Stomach (tissue), 9 donors: ENCODE results near the gene SEMA5B. TPM values are rescaled to one million over a fixed set of nuclear protein-coding genes. Genes with fewer than 3 reads are reported as not detected.

Source experiments
- DNase-seq, 2 donors: peaks; one replicate each; pipeline versions ENCODE4 v3.0.0 to v3.0.0-alpha.2; 2013 to 2019
- H3K27ac ChIP-seq, 5 donors: fragments of 200-600 bp in 4 of 5; sonication (generic) in 4 of 5; one replicate each; pipeline ENCODE4 v1.5.1; 2013 to 2019; ENCODE audit warnings: mild to moderate bottlenecking in 1 of 5, moderate library complexity in 1 of 5
- H3K27me3 ChIP-seq, 3 donors: fragments of 200-600 bp; sonication (generic); one replicate each; pipeline ENCODE4 v1.5.1; 2017 to 2019; ENCODE audit warnings: mixed run types in 1 of 3
- H3K36me3 ChIP-seq, 4 donors: fragments of 200-600 bp; sonication (generic); 1 replicate in 3 of 4; 2 replicates in 1 of 4; pipeline ENCODE4 v1.5.1; 2016 to 2019
- H3K4me1 ChIP-seq, 4 donors: fragments of 200-600 bp; sonication (generic); one replicate each; pipeline ENCODE4 v1.5.1; 2016 to 2019
- H3K4me3 ChIP-seq, 4 donors: fragments of 200-600 bp; sonication (generic) in 3 of 4; one replicate each; pipeline ENCODE4 v1.5.1; 2016 to 2019; ENCODE audit warnings: mild to moderate bottlenecking in 1 of 4
- H3K9me3 ChIP-seq, 4 donors: fragments of 200-600 bp; sonication (generic); one replicate each; pipeline ENCODE4 v1.5.1; 2016 to 2019
- EP300 ChIP-seq: sonication (generic); formaldehyde crosslinking; IDR thresholded peaks from one replicate; pipeline ENCODE4 v1.6.1; 2017; ENCODE audit warnings: antibody characterized with exemption
- POLR2A ChIP-seq, 4 donors: fragments of 450-650 bp; IDR thresholded peaks; one replicate each; pipeline ENCODE4 v1.6.1; 2016; ENCODE audit warnings: antibody characterized with exemption in 4 of 4, control low read depth in 2 of 4, mild to moderate bottlenecking in 1 of 4, moderate library complexity in 1 of 4
- POLR2AphosphoS5 ChIP-seq, 3 donors: sonication (generic); formaldehyde crosslinking; IDR thresholded peaks; one replicate each; pipeline ENCODE4 v1.6.1; 2016; ENCODE audit warnings: antibody characterized with exemption in 3 of 3
- WGBS, 5 donors: extraction: QIAGEN DNeasy Blood & Tissue Kit in 3 of 5; methylation state at CpG; one replicate each; pipeline versions ENCODE4 v1.1.5 to v1.1.7; 2013 to 2018; 5-methylcytosine and 5-hydroxymethylcytosine counted together
- intact Hi-C: fragments of 100-400 bp; cut with DNase I; formaldehyde crosslinking; loops from one replicate; pipeline ENCODE4 v1.15.1; 2023; ENCODE audit warnings: low total_unique reads
- polyA plus RNA-seq, 3 donors: library from polyadenylated mRNA; stranded (reverse); fragments of 200-250 nt; gene quantifications; one replicate each; pipeline ENCODE4 v1.2.3, GENCODE V29; 2013
- total RNA-seq, 5 donors: library from RNA; depleted of rRNA; stranded (reverse); fragments of >200 nt; gene quantifications; one replicate each; pipeline versions ENCODE4 v1.1.0 to v1.2.3, GENCODE V29; 2014 to 2016
- TF ChIP-seq, protein P1 (sequence below), 7 experiments: fragments of 450-650 bp in 4 of 7; fragments of 200-600 bp in 3 of 7; sonication (generic) in 3 of 7; IDR thresholded peaks; one replicate each; pipeline ENCODE4 v1.5.1; 2016 to 2019; ENCODE audit warnings: antibody characterized with exemption in 7 of 7, control low read depth in 2 of 7, mild to moderate bottlenecking in 1 of 7
- donor health status: healthy with polysubstance abuse.
- donor health status: Bipolar disorder and iron deficiency.
- donor health status: healthy.

The SEMA5B gene
- total and polyA plus RNA-seq, 8 donors = 0.15 to 27.2 (median 1.0) TPM; not detected in 2

DNA sequence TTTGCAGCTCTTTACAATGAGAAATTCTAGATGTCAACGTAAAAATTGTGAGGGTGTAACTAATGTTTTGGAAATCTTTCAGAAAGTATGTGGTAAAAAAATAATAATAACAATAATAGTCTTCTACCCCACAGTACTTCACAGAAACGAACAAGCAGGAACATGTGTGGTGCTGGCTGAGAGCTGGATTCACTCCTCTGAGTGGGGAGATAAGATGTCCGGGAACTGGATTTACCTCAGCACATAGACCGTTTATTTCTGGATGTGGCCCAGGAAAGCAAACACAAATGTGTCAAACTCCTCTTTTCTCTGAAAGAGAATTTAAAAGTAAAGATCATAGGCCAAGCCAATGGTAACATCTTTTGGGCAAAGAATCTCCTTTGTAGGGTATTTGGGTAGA, 129.3 kb downstream of the SEMA5B start:
- H3K4me1 ChIP-seq = peaks cover 0 to 5% (median 0%) of the 10 kb centered on the region in 4 donors
- no peak for DNase-seq
- WGBS, 5 donors = 39 to 56% (median 46%) methylated on average over 4 of the region's 4 CpGs

DNA sequence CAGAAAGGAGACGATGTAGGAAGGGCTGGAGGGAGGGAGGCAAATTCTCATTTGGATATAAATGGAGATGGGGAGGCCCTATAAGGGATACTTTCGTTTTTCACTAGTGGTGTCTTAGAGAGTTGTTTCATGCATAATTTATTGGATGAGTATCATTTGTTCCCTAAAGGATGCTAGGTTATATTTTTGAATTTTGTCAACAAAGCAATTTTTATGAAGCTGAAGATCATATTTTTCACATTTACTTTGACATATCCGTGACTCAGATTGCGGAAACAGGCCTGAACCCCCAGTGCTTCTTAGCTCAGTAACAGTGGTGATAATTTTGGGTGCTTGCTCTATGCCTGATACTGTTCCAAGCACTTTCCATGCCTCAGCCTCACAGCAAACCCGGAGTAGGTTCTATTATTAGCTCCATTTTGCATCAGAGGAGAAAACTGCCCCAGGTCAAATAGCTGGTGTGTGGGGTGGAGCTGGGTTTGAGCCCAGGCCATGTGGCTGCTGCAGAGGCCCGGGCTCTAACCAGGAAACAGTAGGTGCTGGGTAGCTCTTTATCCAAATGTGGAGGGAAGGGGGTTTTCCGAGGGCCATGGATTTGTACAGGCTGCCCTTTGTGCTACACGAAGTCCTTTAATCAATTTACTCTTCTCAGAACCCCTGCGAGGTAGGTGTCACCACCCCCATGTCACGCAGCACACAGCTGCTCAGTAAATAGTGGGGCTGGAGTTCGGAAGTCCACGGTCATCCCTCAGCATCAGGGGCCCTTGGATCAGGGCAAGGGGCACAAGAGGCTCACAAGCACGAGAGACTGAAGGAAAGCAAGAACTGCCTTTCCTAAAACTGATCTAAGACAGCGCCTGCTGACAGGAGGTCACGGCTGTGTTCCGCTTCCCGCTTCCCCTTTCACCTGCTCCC, 133.6 kb downstream of the SEMA5B start:
- no peak for DNase-seq
- intact Hi-C loops = no loop called here
- 53 to 68% (median 63%) methylated on average over 17 of the region's 17 CpGs for WGBS, 5 donors
- Histone ChIP-seq H3K4me1 (peaks cover 0 to 22% (median 4%) of the 10 kb centered on the region in 4 donors), H3K9me3 (no peaks in the 10 kb centered on the region), H3K27me3 (peaks cover 0 to 5% (median 0%) of the 10 kb centered on the region in 3 donors), H3K36me3 (no peaks in the 10 kb centered on the region), H3K4me3 (no peak overlapping the region), H3K27ac (no peak overlapping the region)
- no peak for TF ChIP-seq POLR2A (IDR thresholded peaks at IDR 0.05)
- TF ChIP-seq POLR2AphosphoS5 (IDR thresholded peaks at IDR 0.05) = no peak
- no peak for TF ChIP-seq EP300
- TF ChIP-seq, protein P1, sequence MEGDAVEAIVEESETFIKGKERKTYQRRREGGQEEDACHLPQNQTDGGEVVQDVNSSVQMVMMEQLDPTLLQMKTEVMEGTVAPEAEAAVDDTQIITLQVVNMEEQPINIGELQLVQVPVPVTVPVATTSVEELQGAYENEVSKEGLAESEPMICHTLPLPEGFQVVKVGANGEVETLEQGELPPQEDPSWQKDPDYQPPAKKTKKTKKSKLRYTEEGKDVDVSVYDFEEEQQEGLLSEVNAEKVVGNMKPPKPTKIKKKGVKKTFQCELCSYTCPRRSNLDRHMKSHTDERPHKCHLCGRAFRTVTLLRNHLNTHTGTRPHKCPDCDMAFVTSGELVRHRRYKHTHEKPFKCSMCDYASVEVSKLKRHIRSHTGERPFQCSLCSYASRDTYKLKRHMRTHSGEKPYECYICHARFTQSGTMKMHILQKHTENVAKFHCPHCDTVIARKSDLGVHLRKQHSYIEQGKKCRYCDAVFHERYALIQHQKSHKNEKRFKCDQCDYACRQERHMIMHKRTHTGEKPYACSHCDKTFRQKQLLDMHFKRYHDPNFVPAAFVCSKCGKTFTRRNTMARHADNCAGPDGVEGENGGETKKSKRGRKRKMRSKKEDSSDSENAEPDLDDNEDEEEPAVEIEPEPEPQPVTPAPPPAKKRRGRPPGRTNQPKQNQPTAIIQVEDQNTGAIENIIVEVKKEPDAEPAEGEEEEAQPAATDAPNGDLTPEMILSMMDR (IDR thresholded peaks at IDR 0.05) = no peak

More for the DNA sequence above, 129.3 kb downstream of the SEMA5B start:
- Histone ChIP-seq H3K9me3 (no peaks in the 10 kb centered on the region), H3K36me3 (no peaks in the 10 kb centered on the region), H3K27ac (no peak overlapping the region), H3K4me3 (no peak overlapping the region), H3K27me3 (peaks cover 0 to 6% (median 0%) of the 10 kb centered on the region in 3 donors)
- TF ChIP-seq, protein P1 (IDR thresholded peaks at IDR 0.05) = no peak
- TF ChIP-seq EP300 (no peak), POLR2A (IDR thresholded peaks at IDR 0.05) (no peak), POLR2AphosphoS5 (IDR thresholded peaks at IDR 0.05) (no peak)
- intact Hi-C loops = no loop called here

DNA sequence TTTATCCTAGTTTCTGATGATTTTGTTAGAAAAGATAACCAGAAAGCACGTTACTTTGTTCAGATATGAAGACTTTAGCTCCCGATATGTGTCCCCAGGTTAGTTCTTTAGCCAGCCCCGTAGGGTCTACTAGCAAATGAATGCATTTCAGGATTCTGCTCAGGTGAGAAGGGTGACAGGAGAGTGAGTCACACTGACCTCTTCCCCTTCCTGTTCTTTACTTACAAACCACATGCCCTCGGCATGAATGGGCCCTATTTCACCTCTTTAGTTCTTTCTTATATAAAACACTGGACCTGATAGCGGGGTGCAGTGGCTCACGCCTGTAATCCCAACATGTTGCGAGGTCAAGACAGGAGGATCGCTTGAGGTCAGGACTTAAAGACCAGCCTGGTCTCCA, 134.3 kb downstream of the SEMA5B start:
- peaks cover 0 to 22% (median 4%) of the 10 kb centered on the region in 4 donors for H3K4me1 ChIP-seq
- DNase-seq = no peak
- WGBS, 5 donors = 68 to 75% (median 69%) methylated on average over 8 of the region's 8 CpGs
- TF ChIP-seq POLR2AphosphoS5 (IDR thresholded peaks at IDR 0.05) (no peak), POLR2A (IDR thresholded peaks at IDR 0.05) (no peak), EP300 (no peak)
- TF ChIP-seq, protein P1 (IDR thresholded peaks at IDR 0.05) = no peak
- no peaks in the 10 kb centered on the region for H3K36me3 ChIP-seq
- H3K4me3 ChIP-seq = no peak overlapping the region
- H3K27me3 ChIP-seq = no peaks in the 10 kb centered on the region
- H3K27ac ChIP-seq = no peak overlapping the region
- intact Hi-C loops = no loop called here
- no peaks in the 10 kb centered on the region for H3K9me3 ChIP-seq

DNA sequence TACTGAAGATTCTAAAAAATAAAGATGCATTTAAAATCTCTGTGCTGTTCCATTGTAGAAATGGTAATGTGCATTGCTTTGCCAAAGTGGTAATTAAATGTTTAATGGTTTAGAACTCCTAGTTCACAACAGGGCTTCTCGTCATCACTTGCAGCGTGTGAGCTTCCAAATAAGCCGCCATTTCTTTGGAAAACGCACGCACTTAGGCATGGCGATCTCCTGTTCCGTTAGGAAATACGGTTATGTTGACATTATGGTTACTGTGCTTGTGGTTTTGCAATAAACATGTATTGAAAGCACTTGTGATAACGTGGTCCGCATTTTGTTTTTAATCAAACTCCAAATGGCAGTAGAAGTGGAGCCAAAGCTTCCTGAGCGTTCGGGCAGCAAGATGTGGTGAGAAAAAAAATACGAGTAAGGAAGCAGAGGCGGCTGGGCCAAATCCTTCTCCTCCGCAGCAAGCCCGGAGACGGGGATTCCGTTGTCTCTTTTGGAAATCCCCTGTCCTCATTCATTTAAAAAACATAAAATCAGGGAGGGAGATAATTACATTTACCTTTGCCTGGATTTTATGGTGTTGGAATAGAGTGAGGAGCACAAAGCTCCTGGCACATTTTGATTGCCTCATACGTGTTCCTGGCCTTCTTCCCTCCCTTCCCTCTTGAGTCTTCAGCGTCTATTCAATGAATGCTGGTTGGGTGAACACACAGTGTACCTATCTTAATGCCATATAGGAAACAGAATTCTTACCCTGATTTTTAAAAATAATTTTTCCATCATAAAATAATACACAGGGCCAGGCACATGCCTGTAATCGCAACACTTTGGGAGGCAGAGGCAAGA, 135.2 kb downstream of the SEMA5B start:
- peaks cover 0 to 22% (median 4%) of the 10 kb centered on the region in 4 donors for H3K4me1 ChIP-seq
- intact Hi-C loops = no loop called here
- no peak for DNase-seq
- H3K9me3 ChIP-seq = no peaks in the 10 kb centered on the region
- no peaks in the 10 kb centered on the region for H3K36me3 ChIP-seq
- no peak overlapping the region for H3K27ac ChIP-seq
- no peak overlapping the region for H3K4me3 ChIP-seq
- 88 to 92% (median 89%) methylated on average over 21 of the region's 21 CpGs for WGBS, 5 donors
- TF ChIP-seq POLR2A (IDR thresholded peaks at IDR 0.05) (no peak), POLR2AphosphoS5 (IDR thresholded peaks at IDR 0.05) (no peak), EP300 (no peak)
- TF ChIP-seq, protein P1 (IDR thresholded peaks at IDR 0.05) = no peak
- no peaks in the 10 kb centered on the region for H3K27me3 ChIP-seq
